Stomach smooth muscle (tissue), 2 donors: Measurements from ENCODE around the gene CAMKMT.
"Not testable (repeated sequence)": the region's sequence is repeated elsewhere in the genome, so short reads cannot be mapped to it uniquely, and the experiment has no call there.

ENCODE experiments used
- H3K27ac ChIP-seq: one replicate; pipeline ENCODE4 v1.7.0; 2013; ENCODE audit warnings: mild to moderate bottlenecking, low read length, inconsistent platforms
- H3K27me3 ChIP-seq, 2 donors: one replicate each; pipeline ENCODE4 v1.7.0; 2013; ENCODE audit warnings: low read length in 2 of 2; ENCODE audit not compliant: insufficient read depth in 2 of 2, control insufficient read depth in 1 of 2
- H3K36me3 ChIP-seq, 2 donors: one replicate each; pipeline ENCODE4 v1.7.0; 2013; ENCODE audit warnings: low read length in 2 of 2; ENCODE audit not compliant: control insufficient read depth in 2 of 2, insufficient read depth in 2 of 2
- H3K4me1 ChIP-seq: one replicate; pipeline ENCODE4 v1.7.0; 2013; ENCODE audit warnings: low read length; ENCODE audit not compliant: control insufficient read depth, insufficient read depth
- H3K4me3 ChIP-seq, 2 donors: one replicate each; pipeline ENCODE4 v1.7.0; 2013; ENCODE audit warnings: low read length in 2 of 2
- H3K9ac ChIP-seq, 2 donors: one replicate each; pipeline ENCODE4 v1.7.0; 2013; ENCODE audit warnings: low read length in 2 of 2, mild to moderate bottlenecking in 1 of 2
- H3K9me3 ChIP-seq, 2 donors: one replicate each; pipeline ENCODE4 v1.7.0; 2013; ENCODE audit warnings: low read length in 2 of 2; ENCODE audit not compliant: control insufficient read depth in 2 of 2
- donor health status: healthy.
- donor health status: Pancreatic carcinoma.

Gene CAMKMT

GRCh38 chr2:44498551-44498950 is 136.8 kb downstream of the CAMKMT start:
- H3K27ac ChIP-seq = no peak overlapping the region
- H3K4me3 ChIP-seq = no peak overlapping the region
- H3K9ac ChIP-seq = no peak overlapping the region
- no peaks in the 10 kb centered on the region for H3K9me3 ChIP-seq
- no peaks in the 10 kb centered on the region for H3K27me3 ChIP-seq
- H3K4me1 ChIP-seq = no peaks in the 10 kb centered on the region
- H3K36me3 ChIP-seq = no peaks in the 10 kb centered on the region

- not testable (repeated sequence) for H3K9me3 ChIP-seq, H3K27ac ChIP-seq, H3K4me3 ChIP-seq, H3K36me3 ChIP-seq, H3K4me1 ChIP-seq, H3K27me3 ChIP-seq, H3K9ac ChIP-seq
Observed at GRCh38 chr2:44505664-44506063, 143.9 kb downstream of the CAMKMT start.

GRCh38 chr2:44510246-44510645 is 148.5 kb downstream of the CAMKMT start:
- no peak overlapping the region for H3K9ac ChIP-seq

GRCh38 chr2:44515416-44515815 is 153.7 kb downstream of the CAMKMT start:
- H3K9ac ChIP-seq = no peak overlapping the region
- no peaks in the 10 kb centered on the region for H3K9me3 ChIP-seq
- no peaks in the 10 kb centered on the region for H3K27me3 ChIP-seq
- no peak overlapping the region for H3K27ac ChIP-seq
- H3K4me1 ChIP-seq = no peaks in the 10 kb centered on the region
- no peak overlapping the region for H3K4me3 ChIP-seq
- H3K36me3 ChIP-seq = no peaks in the 10 kb centered on the region

More at GRCh38 chr2:44510246-44510645, 148.5 kb downstream of the CAMKMT start:
- H3K4me3 ChIP-seq = no peak overlapping the region
- H3K27me3 ChIP-seq = no peaks in the 10 kb centered on the region
- no peak overlapping the region for H3K27ac ChIP-seq
- H3K36me3 ChIP-seq = no peaks in the 10 kb centered on the region
- no peaks in the 10 kb centered on the region for H3K4me1 ChIP-seq
- no peaks in the 10 kb centered on the region for H3K9me3 ChIP-seq

- no peaks in the 10 kb centered on the region for H3K4me1 ChIP-seq
- H3K27ac ChIP-seq = no peak overlapping the region
- H3K36me3 ChIP-seq = no peaks in the 10 kb centered on the region
- H3K9me3 ChIP-seq = peaks cover 0 to 4% of the 10 kb centered on the region in 2 donors
- H3K9ac ChIP-seq = no peak overlapping the region
- no peaks in the 10 kb centered on the region for H3K27me3 ChIP-seq
- H3K4me3 ChIP-seq = no peak overlapping the region
Observed at GRCh38 chr2:44519026-44519425, 157.3 kb downstream of the CAMKMT start.

- Histone ChIP-seq H3K36me3 (no peaks in the 10 kb centered on the region), H3K9me3 (peaks cover 0 to 4% of the 10 kb centered on the region in 2 donors)
Observed at GRCh38 chr2:44522846-44523245, 161.1 kb downstream of the CAMKMT start.

GRCh38 chr2:44524347-44524926 is 162.7 kb downstream of the CAMKMT start:
- Histone ChIP-seq H3K4me3 (no peak overlapping the region), H3K36me3 (no peaks in the 10 kb centered on the region), H3K4me1 (no peaks in the 10 kb centered on the region), H3K27me3 (no peaks in the 10 kb centered on the region), H3K9ac (no peak overlapping the region), H3K27ac (no peak overlapping the region), H3K9me3 (peaks cover 0 to 4% of the 10 kb centered on the region in 2 donors)

More at GRCh38 chr2:44522846-44523245, 161.1 kb downstream of the CAMKMT start:
- no peak overlapping the region for H3K27ac ChIP-seq
- H3K9ac ChIP-seq = no peak overlapping the region
- no peak overlapping the region for H3K4me3 ChIP-seq
- H3K4me1 ChIP-seq = no peaks in the 10 kb centered on the region
- no peaks in the 10 kb centered on the region for H3K27me3 ChIP-seq

GRCh38 chr2:44526352-44526751 is 164.6 kb downstream of the CAMKMT start:
- no peaks in the 10 kb centered on the region for H3K4me1 ChIP-seq
- no peak overlapping the region for H3K27ac ChIP-seq
- H3K4me3 ChIP-seq = no peak overlapping the region
- no peaks in the 10 kb centered on the region for H3K36me3 ChIP-seq
- H3K27me3 ChIP-seq = no peaks in the 10 kb centered on the region
- no peak overlapping the region for H3K9ac ChIP-seq
- H3K9me3 ChIP-seq = peaks cover 0 to 2% of the 10 kb centered on the region in 2 donors

- Histone ChIP-seq H3K36me3 (no peaks in the 10 kb centered on the region), H3K27me3 (no peaks in the 10 kb centered on the region), H3K9ac (no peak overlapping the region), H3K27ac (no peak overlapping the region), H3K4me3 (no peak overlapping the region), H3K9me3 (no peaks in the 10 kb centered on the region), H3K4me1 (no peaks in the 10 kb centered on the region)
Observed at GRCh38 chr2:44528595-44528994, 166.8 kb downstream of the CAMKMT start.

GRCh38 chr2:44529448-44529847 is 167.7 kb downstream of the CAMKMT start:
- H3K4me3 ChIP-seq = no peak overlapping the region
- no peak overlapping the region for H3K9ac ChIP-seq
- no peak overlapping the region for H3K27ac ChIP-seq
- H3K9me3 ChIP-seq = no peaks in the 10 kb centered on the region
- H3K27me3 ChIP-seq = no peaks in the 10 kb centered on the region
- H3K4me1 ChIP-seq = no peaks in the 10 kb centered on the region
- no peaks in the 10 kb centered on the region for H3K36me3 ChIP-seq

GRCh38 chr2:44531289-44531688 is 169.5 kb downstream of the CAMKMT start:
- Histone ChIP-seq H3K9ac (no peak overlapping the region), H3K4me1 (no peaks in the 10 kb centered on the region), H3K4me3 (no peak overlapping the region), H3K9me3 (no peaks in the 10 kb centered on the region), H3K36me3 (no peaks in the 10 kb centered on the region), H3K27me3 (no peaks in the 10 kb centered on the region), H3K27ac (no peak overlapping the region)
